ENCODE measurements around the gene ZDHHC14.

GRCh38 chr6:157621406-157621805 lies 240.4 kb downstream of the ZDHHC14 start:
- no peak for TF ChIP-seq CTCF (IDR thresholded peaks at IDR 0.05)
- no peak for TF ChIP-seq POLR2A (IDR thresholded peaks at IDR 0.05)

All from body of pancreas (tissue), 4 donors.